ENCODE measurements around the gene STOML1. TPM values are rescaled to one million over a fixed set of nuclear protein-coding genes. Genes with fewer than 3 reads are reported as not detected.

The STOML1 gene
- total RNA-seq, 1 donor from 2014 or later, result 9.7 TPM

DNA sequence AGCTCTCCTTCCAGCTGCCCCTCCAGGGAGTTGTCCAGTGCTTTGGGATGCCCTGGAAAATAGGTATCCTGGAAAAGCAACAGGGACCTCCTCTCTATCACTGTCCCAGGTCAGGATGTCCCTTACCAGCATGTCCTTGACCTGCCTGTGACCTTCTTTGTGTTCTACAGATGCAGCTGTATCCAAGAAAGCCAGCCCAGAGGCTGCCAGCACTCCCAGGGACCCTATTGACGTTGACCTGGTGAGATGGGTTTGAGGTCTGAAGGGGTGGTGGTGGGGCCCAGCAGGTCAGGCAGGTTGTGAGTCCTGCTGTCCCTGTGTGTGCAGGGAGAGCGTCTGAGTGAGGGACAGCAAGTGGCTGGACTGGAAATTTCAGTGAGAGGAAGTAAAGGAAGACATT is 32.6 kb upstream of the STOML1 start:
- H3K9me3 Mint-ChIP-seq, result no peaks in the 10 kb centered on the region

GRCh38 chr15:74022706-74023470 is 30.8 kb upstream of the STOML1 start:
- no peak for TF ChIP-seq CTCF (conservative IDR thresholded peaks at IDR 0.05)
- Mint-ChIP-seq H3K4me3 (no peak overlapping the region), H3K9me3 (no peaks in the 10 kb centered on the region), H3K36me3 (ENCODE audit: low read depth) (peaks cover 4% of the 10 kb centered on the region), H3K4me1 (no peaks in the 10 kb centered on the region), H3K27ac (ENCODE audit: unreplicated experiment) (no peak overlapping the region), H3K27me3 (ENCODE audit: low read depth) (no peaks in the 10 kb centered on the region)
- DNase-seq (ENCODE audit: low read depth, low spot score), result no peak

More for the DNA sequence above, 32.6 kb upstream of the STOML1 start:
- TF ChIP-seq CTCF (conservative IDR thresholded peaks at IDR 0.05), result no peak
- H3K4me1 Mint-ChIP-seq, result no peaks in the 10 kb centered on the region
- DNase-seq (ENCODE audit: low read depth, low spot score), result no peak
- H3K27me3 Mint-ChIP-seq (ENCODE audit: low read depth), result no peaks in the 10 kb centered on the region
- no peak overlapping the region for H3K4me3 Mint-ChIP-seq
- H3K36me3 Mint-ChIP-seq (ENCODE audit: low read depth), result peaks cover 4% of the 10 kb centered on the region
- H3K27ac Mint-ChIP-seq (ENCODE audit: unreplicated experiment), result peak overlapping the region; percentile 95

GRCh38 chr15:74019734-74020133 is 27.6 kb upstream of the STOML1 start:
- H3K27ac Mint-ChIP-seq (ENCODE audit: unreplicated experiment), result no peak overlapping the region
- no peak overlapping the region for H3K4me3 Mint-ChIP-seq
- H3K36me3 Mint-ChIP-seq (ENCODE audit: low read depth), result peaks cover 3% of the 10 kb centered on the region
- DNase-seq (ENCODE audit: low read depth, low spot score), result no peak
- H3K9me3 Mint-ChIP-seq, result no peaks in the 10 kb centered on the region
- no peak for TF ChIP-seq CTCF (conservative IDR thresholded peaks at IDR 0.05)
- no peaks in the 10 kb centered on the region for H3K4me1 Mint-ChIP-seq
- H3K27me3 Mint-ChIP-seq (ENCODE audit: low read depth), result no peaks in the 10 kb centered on the region

DNA sequence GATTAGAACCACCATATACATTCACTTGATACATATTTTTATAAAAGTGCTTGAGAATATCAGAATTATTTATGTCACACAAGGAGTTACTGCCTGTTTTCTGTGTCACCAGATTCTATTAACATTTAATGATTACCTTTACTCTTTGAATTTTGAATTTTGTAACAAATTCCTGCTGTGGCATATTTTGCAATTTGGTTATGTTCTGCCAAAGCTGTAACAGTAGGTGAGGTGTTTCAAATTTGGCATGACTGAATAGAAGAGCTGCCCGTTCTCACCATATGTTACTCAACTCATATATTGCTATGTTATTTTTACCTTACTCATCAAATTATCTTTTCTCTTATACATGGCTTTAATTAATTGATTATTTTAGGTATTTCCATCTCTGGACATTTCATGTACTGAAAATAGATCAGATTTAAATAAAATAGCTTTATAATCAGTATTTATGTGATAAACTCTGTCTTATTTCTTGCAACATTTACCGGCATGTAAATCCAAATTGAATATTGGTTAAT is 21.3 kb upstream of the STOML1 start:
- Mint-ChIP-seq H3K9me3 (peaks cover 3% of the 10 kb centered on the region), H3K4me3 (no peak overlapping the region), H3K27me3 (ENCODE audit: low read depth) (no peaks in the 10 kb centered on the region), H3K4me1 (peaks cover 12% of the 10 kb centered on the region), H3K36me3 (ENCODE audit: low read depth) (peaks cover 9% of the 10 kb centered on the region), H3K27ac (ENCODE audit: unreplicated experiment) (no peak overlapping the region)
- TF ChIP-seq CTCF (conservative IDR thresholded peaks at IDR 0.05), result no peak
- no peak for DNase-seq (ENCODE audit: low read depth, low spot score)

GRCh38 chr15:74011610-74012009 is 19.5 kb upstream of the STOML1 start:
- Mint-ChIP-seq H3K27ac (ENCODE audit: unreplicated experiment) (no peak overlapping the region), H3K4me1 (peaks cover 21% of the 10 kb centered on the region), H3K36me3 (ENCODE audit: low read depth) (peaks cover 9% of the 10 kb centered on the region), H3K27me3 (ENCODE audit: low read depth) (no peaks in the 10 kb centered on the region), H3K4me3 (no peak overlapping the region), H3K9me3 (peaks cover 3% of the 10 kb centered on the region)
- TF ChIP-seq CTCF (conservative IDR thresholded peaks at IDR 0.05), result no peak
- no peak for DNase-seq (ENCODE audit: low read depth, low spot score)

Measured in neural crest cell (in vitro differentiated cells).